Measurements from ENCODE around the gene RAP2C.
"Not testable (repeated sequence)": the region's sequence is repeated elsewhere in the genome, so short reads cannot be mapped to it uniquely, and the experiment has no call there.

RAP2C gene

DNA sequence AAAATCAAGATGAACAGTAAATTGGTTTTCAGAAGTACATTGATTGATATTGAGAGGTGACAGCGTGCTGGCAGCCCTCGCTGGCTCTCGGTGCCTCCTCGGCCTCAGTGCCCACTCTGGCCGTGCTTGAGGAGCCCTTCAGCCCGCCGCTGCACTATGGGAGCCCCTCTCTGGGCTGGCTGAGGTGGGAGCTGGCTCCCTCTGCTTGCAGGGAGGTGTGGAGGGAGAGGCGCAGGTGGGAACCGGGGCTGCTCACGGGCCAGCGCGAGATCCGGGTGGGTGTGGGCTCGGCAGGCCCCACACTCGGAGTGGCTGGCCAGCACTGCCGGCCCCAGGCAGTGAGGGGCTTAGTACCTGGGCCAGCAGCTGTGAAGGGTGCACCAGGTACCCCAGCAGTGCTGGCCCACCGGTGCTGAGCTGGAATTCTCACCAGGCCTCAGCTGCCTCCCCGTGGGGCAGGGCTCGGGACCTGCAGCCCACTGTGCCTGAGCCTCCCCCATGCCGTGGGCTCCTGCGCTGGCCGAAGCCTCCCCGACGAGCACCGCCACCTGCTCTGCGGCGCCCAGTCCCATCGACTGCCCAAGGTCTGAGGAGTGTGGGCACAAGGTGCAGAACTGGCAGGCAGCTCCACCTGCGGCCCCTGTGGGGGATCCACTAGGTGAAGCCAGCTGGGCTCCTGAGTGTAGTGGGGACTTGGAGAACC, 25.2 kb downstream of the RAP2C start:
- DNase-seq = no peak

DNA sequence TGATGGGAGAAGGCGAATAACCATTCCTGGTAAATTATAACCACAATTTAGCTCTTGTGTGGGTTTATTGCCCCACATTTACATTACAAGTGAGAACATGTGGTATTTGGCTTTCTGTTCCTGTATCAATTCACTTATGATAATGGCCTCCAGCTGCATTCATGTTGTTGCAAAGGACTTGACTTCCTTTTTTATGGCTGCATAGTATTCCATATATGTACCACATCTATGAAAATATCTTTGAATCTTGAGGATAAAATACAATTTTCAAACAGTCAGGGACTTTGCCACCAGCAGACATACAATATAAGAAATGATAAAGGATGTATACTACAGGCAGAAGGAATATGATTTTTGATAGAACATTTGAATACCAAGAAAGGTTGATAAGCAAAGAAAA, 27.3 kb downstream of the RAP2C start:
- no peak for DNase-seq

DNA sequence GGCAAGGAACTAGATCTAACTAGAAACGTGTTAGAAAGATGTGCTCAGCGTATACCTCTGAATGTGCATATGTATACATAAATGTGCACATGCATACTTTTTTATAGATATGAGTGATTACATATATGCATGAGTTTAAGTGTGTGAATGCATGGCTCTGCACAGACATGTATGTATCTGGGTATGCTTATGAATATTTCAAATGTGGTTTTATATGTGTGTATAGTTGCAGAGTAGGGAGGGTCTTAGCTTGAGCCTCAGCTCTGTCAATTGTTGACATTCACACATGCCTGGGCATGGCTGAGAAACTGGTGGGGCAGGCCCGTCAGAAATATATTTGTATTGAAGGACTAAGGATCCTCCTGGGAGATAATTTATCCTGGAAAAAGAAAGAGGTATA, 31.1 kb downstream of the RAP2C start:
- no peak for DNase-seq

DNA sequence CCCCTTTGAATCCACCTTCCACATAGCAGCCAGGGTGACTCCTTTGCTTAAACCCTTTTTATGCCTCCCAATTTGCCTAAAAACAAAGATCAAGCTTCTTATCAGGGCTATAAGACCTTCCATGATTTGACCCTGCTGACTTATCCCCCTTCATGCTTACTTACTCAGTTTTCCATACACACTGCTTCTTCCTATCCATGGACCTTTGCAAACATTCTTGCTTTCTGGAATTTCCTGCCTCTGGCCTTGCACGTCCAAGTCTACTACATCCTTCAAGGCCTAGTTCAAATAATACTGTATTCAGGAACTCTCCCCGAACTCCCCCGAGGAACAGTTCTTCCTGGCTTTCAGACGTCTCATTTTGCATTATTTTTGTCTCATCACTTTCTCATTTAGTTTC, 31.8 kb downstream of the RAP2C start:
- no peak for DNase-seq

DNA sequence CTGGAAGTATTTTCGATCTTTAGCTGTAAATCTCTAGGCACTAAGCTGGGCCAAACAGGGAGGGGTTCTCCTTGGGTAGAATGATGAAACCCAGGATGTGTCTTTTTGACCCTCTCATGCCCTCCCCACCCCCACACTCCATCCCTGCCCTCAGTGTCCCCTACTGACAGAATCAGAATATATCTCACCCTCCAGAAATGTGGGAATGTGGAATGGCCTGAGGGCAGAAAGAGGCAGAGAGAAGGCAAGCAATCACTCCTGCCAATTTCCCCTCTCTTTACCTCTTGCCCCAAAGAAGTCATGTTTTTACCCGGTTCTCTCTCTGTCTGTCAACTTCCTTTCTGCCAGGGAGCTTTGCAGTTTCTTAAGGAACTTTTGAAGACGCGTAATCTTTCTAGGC, 34.4 kb downstream of the RAP2C start:
- DNase-seq = no peak

DNA sequence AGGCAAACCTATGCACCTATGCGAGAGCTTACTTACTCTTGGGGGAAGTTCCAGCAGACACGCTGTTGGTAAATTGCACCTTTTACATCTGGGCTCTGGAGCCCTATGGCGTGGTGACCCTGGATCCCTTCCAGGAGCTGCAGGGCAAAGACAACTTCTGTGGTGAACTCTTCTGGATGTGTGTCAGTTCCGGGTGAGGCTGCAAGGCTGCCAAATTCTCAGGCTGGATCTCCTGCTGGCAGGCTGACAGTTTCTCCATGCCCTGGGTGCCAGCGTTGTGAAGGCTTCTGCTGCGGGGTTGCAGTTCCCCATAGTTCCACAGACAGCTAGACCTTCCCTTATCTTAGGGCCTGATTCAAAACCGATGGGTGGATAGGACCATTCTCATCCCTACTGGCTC, 37.9 kb downstream of the RAP2C start:
- DNase-seq = no peak

DNA sequence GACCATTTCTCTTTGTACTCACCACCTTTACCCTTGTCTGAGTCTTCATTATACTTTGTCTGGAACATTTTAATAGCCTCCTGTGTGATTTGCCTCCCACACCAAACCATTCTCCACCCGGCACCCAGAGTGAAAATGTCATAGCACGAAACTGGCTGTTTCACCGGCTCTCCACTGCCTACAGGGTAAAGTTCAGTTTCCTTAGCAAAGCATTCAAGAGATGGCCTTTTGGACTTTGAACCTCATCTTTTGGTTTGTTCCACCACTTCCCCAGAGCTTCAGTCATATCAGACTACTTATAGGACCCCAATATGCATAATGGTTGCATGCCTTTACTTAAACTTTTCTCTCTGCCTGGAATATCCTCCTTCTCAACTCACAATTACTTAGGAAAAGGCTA, 38.3 kb downstream of the RAP2C start:
- DNase-seq = no peak

DNA sequence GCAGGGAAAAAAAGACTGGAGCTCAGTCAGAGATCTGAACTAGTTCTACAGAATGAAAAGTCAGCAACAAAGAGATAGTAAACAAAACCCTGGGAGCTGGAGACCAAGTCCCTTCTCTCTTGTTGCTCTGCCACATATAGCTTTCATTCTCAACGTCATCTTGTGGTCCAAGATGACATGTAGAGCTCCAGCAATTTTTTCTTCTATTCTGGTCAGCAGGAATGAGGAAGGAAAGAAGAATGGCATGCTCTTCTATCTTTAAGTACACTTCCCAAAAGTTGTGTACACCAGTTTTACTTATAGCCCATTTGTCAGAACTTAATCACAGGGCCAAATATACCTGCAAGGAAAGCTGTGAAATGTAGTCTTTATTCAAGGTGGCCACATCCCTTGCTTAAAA, 45.6 kb downstream of the RAP2C start:
- DNase-seq = no peak

DNA sequence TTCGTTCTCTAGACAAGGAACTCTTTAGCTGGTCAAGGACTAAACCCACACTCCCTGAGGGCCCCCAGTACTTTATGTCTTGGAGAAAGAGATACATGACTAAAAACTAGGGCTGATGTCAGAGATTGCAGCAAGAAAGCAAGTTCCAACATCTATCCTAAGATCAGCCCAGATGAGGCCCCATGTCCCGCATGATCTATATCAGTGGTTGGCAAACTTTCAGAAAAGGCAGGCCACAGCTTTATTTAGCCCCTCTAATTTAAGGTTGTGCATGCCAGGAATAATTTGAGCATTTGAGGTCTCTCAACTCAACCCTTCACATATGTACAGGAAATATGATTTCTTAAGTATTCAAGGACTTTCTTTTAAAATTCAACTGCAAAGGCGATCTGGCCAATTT, 47.4 kb downstream of the RAP2C start:
- no peak for DNase-seq

DNA sequence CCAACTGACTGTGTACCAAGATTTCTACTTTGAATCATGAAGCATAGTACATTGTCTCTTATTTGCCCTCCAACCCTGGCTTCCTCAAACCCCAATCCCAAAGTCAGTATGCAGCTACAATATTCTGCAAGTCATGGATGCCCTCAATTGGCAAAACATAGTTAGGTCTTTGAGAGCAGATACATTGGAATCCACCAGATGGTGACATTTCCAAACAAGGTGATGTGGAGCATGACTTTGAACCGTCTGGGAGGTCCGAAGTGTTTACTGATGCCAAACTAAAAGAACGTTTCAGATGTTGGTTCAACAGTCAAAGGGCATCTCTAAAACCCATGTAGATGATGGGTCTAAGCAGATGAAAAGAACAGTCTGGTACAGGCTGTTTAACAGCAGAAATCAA, 47.8 kb downstream of the RAP2C start:
- DNase-seq = no peak

DNA sequence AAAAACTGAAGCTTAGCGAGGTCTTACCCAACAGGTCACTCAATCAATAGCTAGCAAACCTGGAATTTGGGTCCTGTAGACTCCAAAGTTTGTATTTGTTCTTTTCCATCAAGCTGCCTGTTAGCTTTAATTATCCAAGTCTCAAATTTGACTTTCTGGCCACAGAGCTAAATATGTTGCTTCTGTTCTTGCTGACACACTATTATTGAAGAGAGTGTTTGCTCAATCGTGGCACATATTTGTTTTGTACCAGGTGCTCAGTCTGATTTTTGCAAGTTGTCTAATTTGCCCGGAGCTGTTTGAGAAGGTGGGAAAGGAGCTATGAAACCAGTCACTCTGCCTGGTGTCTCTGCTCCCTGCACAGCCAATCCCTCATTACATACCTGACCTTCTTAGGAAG, 49.7 kb downstream of the RAP2C start:
- DNase-seq = no peak

DNA sequence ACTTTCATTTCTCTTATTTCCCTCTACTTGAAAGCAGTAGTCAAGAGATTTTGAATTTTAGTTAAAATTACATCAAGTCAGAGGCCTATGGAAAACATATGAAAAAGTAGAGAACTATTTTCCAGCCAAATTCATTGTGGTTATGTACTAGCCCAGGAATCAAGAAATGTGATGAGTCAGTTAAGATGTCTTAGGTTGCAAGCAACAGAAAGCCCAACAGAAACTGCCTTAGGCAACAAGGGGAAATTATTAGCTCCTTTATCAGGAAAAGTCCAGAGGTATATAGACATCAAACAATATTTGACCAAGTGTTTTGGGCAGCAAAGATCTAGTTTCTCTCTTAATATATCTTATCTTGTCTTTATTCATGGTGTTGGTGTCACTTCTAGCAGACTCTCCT, 53.6 kb downstream of the RAP2C start:
- DNase-seq = no peak

DNA sequence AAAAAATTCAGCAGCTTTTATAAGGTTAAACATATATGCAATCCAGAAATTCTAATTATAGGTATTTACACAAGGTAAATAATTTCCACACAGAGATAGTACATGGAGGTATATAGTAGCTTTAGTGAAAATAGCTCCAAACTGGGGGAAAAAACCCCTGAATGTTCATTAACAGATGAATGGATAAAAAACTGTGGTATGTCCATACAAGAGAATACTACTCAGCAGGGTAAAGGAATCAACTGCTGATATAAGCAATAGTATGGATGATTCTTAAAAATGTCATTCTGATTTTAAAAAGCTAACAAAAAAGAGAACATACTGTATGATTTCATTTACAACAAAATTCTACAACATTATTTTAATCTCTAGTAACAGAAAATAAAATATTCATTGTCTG, 54.2 kb downstream of the RAP2C start:
- no peak for DNase-seq

DNA sequence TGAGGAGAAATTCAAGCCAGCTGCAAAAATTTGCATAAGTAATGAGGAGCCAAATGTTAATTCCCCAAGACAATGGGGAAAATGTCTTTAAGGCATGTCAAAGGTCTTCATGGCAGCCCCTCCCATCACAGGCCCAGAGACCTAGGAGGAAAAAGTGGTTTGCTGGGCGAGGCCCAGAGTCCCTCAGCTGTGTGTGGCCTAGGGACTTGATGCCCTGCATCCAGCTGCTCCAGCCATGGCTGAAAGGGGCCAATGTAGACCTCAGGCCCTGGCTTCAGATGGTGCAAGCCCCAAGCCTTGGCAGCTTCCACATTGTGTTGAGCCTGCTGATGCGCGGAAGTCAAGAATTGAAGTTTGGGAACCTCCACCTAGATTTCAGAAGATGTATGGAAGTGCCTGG, 56.2 kb downstream of the RAP2C start:
- DNase-seq = not testable (repeated sequence)

DNA sequence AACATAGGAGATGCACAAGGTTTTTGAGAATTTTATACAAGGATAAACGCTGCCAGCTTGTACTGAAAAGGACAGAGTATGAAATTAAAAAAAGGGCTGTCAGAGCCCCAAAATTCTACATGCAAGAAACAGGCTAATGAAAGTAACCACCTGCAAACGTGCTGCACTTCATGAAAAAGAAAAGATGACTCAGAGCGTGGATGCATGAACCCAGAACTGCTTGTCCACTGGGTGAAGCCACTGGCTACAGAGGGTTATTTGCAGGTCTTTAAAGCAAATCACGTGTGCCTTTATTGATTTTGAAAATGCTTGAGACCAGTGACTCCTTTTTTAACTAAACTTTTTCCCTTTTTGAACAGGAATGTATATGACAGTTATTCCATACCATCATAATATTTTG, 66.1 kb downstream of the RAP2C start:
- DNase-seq = no peak

Measured in CD4-positive, alpha-beta T cell treated with Interferon alpha-2 for 1 hour (primary cell).